Liver (tissue), 9 donors: ENCODE data around the gene B3GALNT2. TPM values are rescaled to one million over a fixed set of nuclear protein-coding genes. Genes with fewer than 3 reads are reported as not detected.

ENCODE experiments used
- DNase-seq: peaks from one replicate; pipeline ENCODE4 v3.0.0-alpha.2; 2017; ENCODE audit warnings: low spot score
- H3K27ac ChIP-seq, 2 donors: one replicate each; pipeline ENCODE4 v1.7.0; 2013; ENCODE audit warnings: inconsistent platforms in 2 of 2, low read length in 2 of 2, control low read depth in 1 of 2, low read depth in 1 of 2, mild to moderate bottlenecking in 1 of 2
- H3K27me3 ChIP-seq, 4 donors: one replicate each; pipeline versions ENCODE4 v1.6.1 to v1.7.0; 2013; ENCODE audit warnings: low read length in 3 of 4, inconsistent platforms in 1 of 4, mild to moderate bottlenecking in 1 of 4, moderate library complexity in 1 of 4; ENCODE audit not compliant: control insufficient read depth in 4 of 4, insufficient read depth in 4 of 4
- H3K36me3 ChIP-seq, 4 donors: one replicate each; pipeline versions ENCODE4 v1.6.1 to v1.7.0; 2013; ENCODE audit warnings: low read length in 3 of 4, mild to moderate bottlenecking in 3 of 4, low read depth in 1 of 4, moderate library complexity in 1 of 4; ENCODE audit not compliant: control insufficient read depth in 4 of 4, insufficient read depth in 3 of 4
- H3K4me1 ChIP-seq, 4 donors: one replicate each; pipeline versions ENCODE4 v1.6.1 to v1.7.0; 2013; ENCODE audit warnings: low read length in 3 of 4, mild to moderate bottlenecking in 3 of 4, moderate library complexity in 1 of 4; ENCODE audit not compliant: control insufficient read depth in 4 of 4, insufficient read depth in 4 of 4
- H3K4me3 ChIP-seq, 3 donors: one replicate each; pipeline versions ENCODE4 v1.6.1 to v1.7.0; 2013; ENCODE audit warnings: low read length in 3 of 3, control low read depth in 1 of 3, low read depth in 1 of 3, mild to moderate bottlenecking in 1 of 3
- H3K9ac ChIP-seq, 2 donors: one replicate each; pipeline ENCODE4 v1.7.0; 2013; ENCODE audit warnings: low read length in 2 of 2, mild to moderate bottlenecking in 2 of 2, moderate library complexity in 2 of 2, control low read depth in 1 of 2, low read depth in 1 of 2
- H3K9me3 ChIP-seq, 4 donors: one replicate each; pipeline versions ENCODE4 v1.6.1 to v1.7.0; 2013; ENCODE audit warnings: low read length in 3 of 4; ENCODE audit not compliant: control insufficient read depth in 4 of 4
- EGR1 ChIP-seq, 2 donors: IDR thresholded peaks; 2 replicates each; pipeline ENCODE4 v1.6.1; 2016 to 2018; ENCODE audit warnings: antibody characterized with exemption in 2 of 2, low read depth in 2 of 2
- FOXA1 ChIP-seq: IDR thresholded peaks from 2 replicates; pipeline ENCODE4 v1.6.1; 2016; ENCODE audit warnings: antibody characterized with exemption
- FOXA2 ChIP-seq: IDR thresholded peaks from 2 replicates; pipeline ENCODE4 v1.6.1; 2016; ENCODE audit warnings: antibody characterized with exemption
- GABPA ChIP-seq, 2 donors: IDR thresholded peaks in 1 of 2; conservative IDR thresholded peaks in 1 of 2; 2 replicates each; pipeline ENCODE4 v1.6.1; 2016; ENCODE audit warnings: antibody characterized with exemption in 2 of 2, mild to moderate bottlenecking in 1 of 2, moderate library complexity in 1 of 2
- HNF4A ChIP-seq, 2 donors: conservative IDR thresholded peaks; 2 replicates each; pipeline ENCODE4 v1.6.1; 2016; ENCODE audit warnings: antibody characterized with exemption in 2 of 2, mild to moderate bottlenecking in 2 of 2
- HNF4G ChIP-seq: IDR thresholded peaks from 2 replicates; pipeline ENCODE4 v1.6.1; 2016; ENCODE audit warnings: antibody characterized with exemption
- JUND ChIP-seq, 2 donors: IDR thresholded peaks; 2 replicates each; pipeline ENCODE4 v1.6.1; 2016; ENCODE audit warnings: antibody characterized with exemption in 2 of 2
- NR2F2 ChIP-seq: IDR thresholded peaks from 2 replicates; pipeline ENCODE4 v1.6.1; 2016; ENCODE audit warnings: antibody characterized with exemption
- RAD21 ChIP-seq, 2 donors: IDR thresholded peaks; 2 replicates each; pipeline ENCODE4 v1.6.1; 2016; ENCODE audit warnings: antibody characterized with exemption in 2 of 2, mild to moderate bottlenecking in 2 of 2
- RXRA ChIP-seq, 2 donors: IDR thresholded peaks; 2 replicates each; pipeline ENCODE4 v1.6.1; 2017 to 2018; ENCODE audit warnings: antibody characterized with exemption in 2 of 2, mild to moderate bottlenecking in 1 of 2
- SP1 ChIP-seq: IDR thresholded peaks from 2 replicates; pipeline ENCODE4 v1.6.1; 2018; ENCODE audit warnings: antibody characterized with exemption, mild to moderate bottlenecking
- TAF1 ChIP-seq: conservative IDR thresholded peaks from 2 replicates; pipeline ENCODE4 v1.6.1; 2016; ENCODE audit warnings: antibody characterized with exemption, mild to moderate bottlenecking
- YY1 ChIP-seq: IDR thresholded peaks from 2 replicates; pipeline ENCODE4 v1.6.1; 2016; ENCODE audit warnings: antibody characterized with exemption, mild to moderate bottlenecking
- WGBS: extraction: QIAGEN DNeasy Blood & Tissue Kit; methylation state at CpG from one replicate; pipeline ENCODE4 v1.1.7; 2013; 5-methylcytosine and 5-hydroxymethylcytosine counted together
- polyA plus RNA-seq, 2 donors: library from polyadenylated mRNA; stranded (reverse) in 1 of 2; unstranded in 1 of 2; fragments of 200-250 nt in 1 of 2; fragments of >200 nt in 1 of 2; fragmentation: Nextera tagmentation in 1 of 2; extraction: Ambion mirVana in 1 of 2; gene quantifications; one replicate each; pipeline versions ENCODE4 v1.2.1 to v1.2.3, GENCODE V29; 2013 to 2015
- total RNA-seq, 2 donors: library from RNA; depleted of rRNA; stranded (reverse); fragments of >200 nt; gene quantifications; one replicate each; pipeline ENCODE4 v1.2.3, GENCODE V29; 2014
- TF ChIP-seq, protein P1 (sequence below): IDR thresholded peaks from 2 replicates; pipeline ENCODE4 v1.6.1; 2016; ENCODE audit warnings: antibody characterized with exemption
- TF ChIP-seq, protein P2 (sequence below): IDR thresholded peaks from 2 replicates; pipeline ENCODE4 v1.6.1; 2016; ENCODE audit warnings: antibody characterized with exemption
- TF ChIP-seq, protein P3 (sequence below): IDR thresholded peaks from 2 replicates; pipeline ENCODE4 v1.6.1; 2016; ENCODE audit warnings: antibody characterized with exemption, mild to moderate bottlenecking
- TF ChIP-seq, protein P4 (sequence below): IDR thresholded peaks from 2 replicates; pipeline ENCODE4 v1.6.1; 2016; ENCODE audit warnings: antibody characterized with exemption
- TF ChIP-seq, protein P5 (sequence below): fragments of 150-350 bp; IDR thresholded peaks from 2 replicates; pipeline ENCODE4 v1.5.1; 2017; ENCODE audit warnings: improper control_type of control experiment, low read depth, low read length; ENCODE audit not compliant: missing input control
- donor health status: healthy.
- donor health status: healthy.
- donor health status: healthy.
- donor health status: healthy.
- donor health status: healthy.

B3GALNT2 gene
- total and polyA plus RNA-seq, 4 donors = 2.3 to 20.7 (median 7.1) TPM

DNA sequence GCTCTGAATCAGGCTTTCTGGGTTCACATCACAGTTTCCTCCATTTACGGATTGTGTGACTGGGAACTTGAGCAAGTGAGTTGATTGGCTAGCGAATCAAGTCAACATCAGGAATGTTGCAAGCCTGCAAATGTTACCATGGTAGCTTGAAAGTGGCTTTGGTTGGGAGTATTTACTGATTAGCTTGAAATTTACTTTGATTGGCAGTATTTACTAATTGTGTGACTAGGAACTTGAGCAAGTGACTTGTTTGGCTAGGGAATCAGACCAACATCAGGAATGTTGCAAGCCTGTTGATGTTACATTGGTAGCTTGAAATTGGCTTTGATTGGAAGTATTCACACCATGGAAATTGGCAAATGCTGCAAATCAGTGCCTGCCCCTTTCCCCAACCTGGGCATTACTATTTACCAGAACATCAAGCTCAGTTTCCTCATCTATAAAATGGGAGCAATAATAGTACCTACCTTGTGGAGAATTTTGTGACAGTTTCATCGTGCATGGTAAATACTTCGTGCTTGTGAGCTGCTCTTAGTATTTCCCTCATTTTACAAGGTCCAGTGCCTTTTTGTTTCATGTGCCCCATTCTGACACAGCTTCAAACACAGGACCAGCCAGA lies 23.1 kb upstream of the B3GALNT2 start:
- TF ChIP-seq SP1 = peak; percentile 69
- TF ChIP-seq JUND (IDR thresholded peaks at IDR 0.05) = peak; percentile 24 to 65
- TF ChIP-seq RAD21 (IDR thresholded peaks at IDR 0.05) = no peak
- TF ChIP-seq, protein P1, sequence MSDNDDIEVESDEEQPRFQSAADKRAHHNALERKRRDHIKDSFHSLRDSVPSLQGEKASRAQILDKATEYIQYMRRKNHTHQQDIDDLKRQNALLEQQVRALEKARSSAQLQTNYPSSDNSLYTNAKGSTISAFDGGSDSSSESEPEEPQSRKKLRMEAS = peak; percentile 56
- TF ChIP-seq, protein P2, sequence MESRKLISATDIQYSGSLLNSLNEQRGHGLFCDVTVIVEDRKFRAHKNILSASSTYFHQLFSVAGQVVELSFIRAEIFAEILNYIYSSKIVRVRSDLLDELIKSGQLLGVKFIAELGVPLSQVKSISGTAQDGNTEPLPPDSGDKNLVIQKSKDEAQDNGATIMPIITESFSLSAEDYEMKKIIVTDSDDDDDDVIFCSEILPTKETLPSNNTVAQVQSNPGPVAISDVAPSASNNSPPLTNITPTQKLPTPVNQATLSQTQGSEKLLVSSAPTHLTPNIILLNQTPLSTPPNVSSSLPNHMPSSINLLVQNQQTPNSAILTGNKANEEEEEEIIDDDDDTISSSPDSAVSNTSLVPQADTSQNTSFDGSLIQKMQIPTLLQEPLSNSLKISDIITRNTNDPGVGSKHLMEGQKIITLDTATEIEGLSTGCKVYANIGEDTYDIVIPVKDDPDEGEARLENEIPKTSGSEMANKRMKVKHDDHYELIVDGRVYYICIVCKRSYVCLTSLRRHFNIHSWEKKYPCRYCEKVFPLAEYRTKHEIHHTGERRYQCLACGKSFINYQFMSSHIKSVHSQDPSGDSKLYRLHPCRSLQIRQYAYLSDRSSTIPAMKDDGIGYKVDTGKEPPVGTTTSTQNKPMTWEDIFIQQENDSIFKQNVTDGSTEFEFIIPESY = peak; percentile 80
- TF ChIP-seq GABPA (IDR thresholded peaks at IDR 0.05 in 1 of 2, conservative IDR thresholded peaks at IDR 0.05 in 1 of 2) = peak in 1 of 2 donors; percentile 4
- TF ChIP-seq, protein P3, sequence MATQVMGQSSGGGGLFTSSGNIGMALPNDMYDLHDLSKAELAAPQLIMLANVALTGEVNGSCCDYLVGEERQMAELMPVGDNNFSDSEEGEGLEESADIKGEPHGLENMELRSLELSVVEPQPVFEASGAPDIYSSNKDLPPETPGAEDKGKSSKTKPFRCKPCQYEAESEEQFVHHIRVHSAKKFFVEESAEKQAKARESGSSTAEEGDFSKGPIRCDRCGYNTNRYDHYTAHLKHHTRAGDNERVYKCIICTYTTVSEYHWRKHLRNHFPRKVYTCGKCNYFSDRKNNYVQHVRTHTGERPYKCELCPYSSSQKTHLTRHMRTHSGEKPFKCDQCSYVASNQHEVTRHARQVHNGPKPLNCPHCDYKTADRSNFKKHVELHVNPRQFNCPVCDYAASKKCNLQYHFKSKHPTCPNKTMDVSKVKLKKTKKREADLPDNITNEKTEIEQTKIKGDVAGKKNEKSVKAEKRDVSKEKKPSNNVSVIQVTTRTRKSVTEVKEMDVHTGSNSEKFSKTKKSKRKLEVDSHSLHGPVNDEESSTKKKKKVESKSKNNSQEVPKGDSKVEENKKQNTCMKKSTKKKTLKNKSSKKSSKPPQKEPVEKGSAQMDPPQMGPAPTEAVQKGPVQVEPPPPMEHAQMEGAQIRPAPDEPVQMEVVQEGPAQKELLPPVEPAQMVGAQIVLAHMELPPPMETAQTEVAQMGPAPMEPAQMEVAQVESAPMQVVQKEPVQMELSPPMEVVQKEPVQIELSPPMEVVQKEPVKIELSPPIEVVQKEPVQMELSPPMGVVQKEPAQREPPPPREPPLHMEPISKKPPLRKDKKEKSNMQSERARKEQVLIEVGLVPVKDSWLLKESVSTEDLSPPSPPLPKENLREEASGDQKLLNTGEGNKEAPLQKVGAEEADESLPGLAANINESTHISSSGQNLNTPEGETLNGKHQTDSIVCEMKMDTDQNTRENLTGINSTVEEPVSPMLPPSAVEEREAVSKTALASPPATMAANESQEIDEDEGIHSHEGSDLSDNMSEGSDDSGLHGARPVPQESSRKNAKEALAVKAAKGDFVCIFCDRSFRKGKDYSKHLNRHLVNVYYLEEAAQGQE = peak; percentile 68
- TF ChIP-seq, protein P4, sequence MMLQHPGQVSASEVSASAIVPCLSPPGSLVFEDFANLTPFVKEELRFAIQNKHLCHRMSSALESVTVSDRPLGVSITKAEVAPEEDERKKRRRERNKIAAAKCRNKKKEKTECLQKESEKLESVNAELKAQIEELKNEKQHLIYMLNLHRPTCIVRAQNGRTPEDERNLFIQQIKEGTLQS = peak; percentile 56
- no peak for TF ChIP-seq EGR1 (IDR thresholded peaks at IDR 0.05; ENCODE audit: low read depth in 2 of 2)
- TF ChIP-seq TAF1 = no peak
- peak; percentile 50 to 54 for TF ChIP-seq HNF4A (conservative IDR thresholded peaks at IDR 0.05)
- peak; percentile 89 for TF ChIP-seq FOXA2
- peak; percentile 86 for TF ChIP-seq FOXA1
- no peak for TF ChIP-seq NR2F2
- TF ChIP-seq, protein P5, sequence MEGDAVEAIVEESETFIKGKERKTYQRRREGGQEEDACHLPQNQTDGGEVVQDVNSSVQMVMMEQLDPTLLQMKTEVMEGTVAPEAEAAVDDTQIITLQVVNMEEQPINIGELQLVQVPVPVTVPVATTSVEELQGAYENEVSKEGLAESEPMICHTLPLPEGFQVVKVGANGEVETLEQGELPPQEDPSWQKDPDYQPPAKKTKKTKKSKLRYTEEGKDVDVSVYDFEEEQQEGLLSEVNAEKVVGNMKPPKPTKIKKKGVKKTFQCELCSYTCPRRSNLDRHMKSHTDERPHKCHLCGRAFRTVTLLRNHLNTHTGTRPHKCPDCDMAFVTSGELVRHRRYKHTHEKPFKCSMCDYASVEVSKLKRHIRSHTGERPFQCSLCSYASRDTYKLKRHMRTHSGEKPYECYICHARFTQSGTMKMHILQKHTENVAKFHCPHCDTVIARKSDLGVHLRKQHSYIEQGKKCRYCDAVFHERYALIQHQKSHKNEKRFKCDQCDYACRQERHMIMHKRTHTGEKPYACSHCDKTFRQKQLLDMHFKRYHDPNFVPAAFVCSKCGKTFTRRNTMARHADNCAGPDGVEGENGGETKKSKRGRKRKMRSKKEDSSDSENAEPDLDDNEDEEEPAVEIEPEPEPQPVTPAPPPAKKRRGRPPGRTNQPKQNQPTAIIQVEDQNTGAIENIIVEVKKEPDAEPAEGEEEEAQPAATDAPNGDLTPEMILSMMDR = no peak
- TF ChIP-seq HNF4G = no peak
- TF ChIP-seq YY1 = peak; percentile 93
- peak; percentile 39 to 82 for TF ChIP-seq RXRA (IDR thresholded peaks at IDR 0.05)
- Histone ChIP-seq H3K9me3 (no peaks in the 10 kb centered on the region), H3K4me3 (no peak overlapping the region), H3K27me3 (no peaks in the 10 kb centered on the region), H3K27ac (peak overlapping the region in 1 of 2 donors; percentile 43), H3K9ac (no peak overlapping the region), H3K36me3 (no peaks in the 10 kb centered on the region), H3K4me1 (no peaks in the 10 kb centered on the region)
- DNase-seq = no peak
- 61% methylated on average over 4 of the region's 4 CpGs for WGBS
